GM23248 (cell line): Measurements from ENCODE around the gene MORC1. TPM values are rescaled to one million over a fixed set of nuclear protein-coding genes. Genes with fewer than 3 reads are reported as not detected.

Source experiments
- DNase-seq: peaks from one replicate; pipeline ENCODE4 v3.0.0-alpha.2; 2015
- H2AFZ ChIP-seq: fragments of 200-600 bp; sonication (generic); 2 replicates; pipeline ENCODE4 v1.6.1; 2016; ENCODE audit warnings: antibody characterized with exemption
- H3F3A ChIP-seq: fragments of 200-600 bp; sonication (generic); 2 replicates; pipeline ENCODE4 v1.6.1; 2016; ENCODE audit warnings: mild to moderate bottlenecking, antibody characterized with exemption, mixed run types; ENCODE audit not compliant: insufficient read depth
- H3K27ac ChIP-seq: fragments of 200-600 bp; sonication (generic); 2 replicates; pipeline ENCODE4 v1.5.1; 2016; ENCODE audit warnings: mild to moderate bottlenecking
- H3K27me3 ChIP-seq: fragments of 200-600 bp; sonication (generic); replicated peaks from 2 replicates; pipeline ENCODE4 v1.6.1; 2016; ENCODE audit warnings: mild to moderate bottlenecking; ENCODE audit not compliant: insufficient read depth
- H3K36me3 ChIP-seq: fragments of 200-600 bp; sonication (generic); 2 replicates; pipeline ENCODE4 v1.6.1; 2016; ENCODE audit warnings: low read depth, mild to moderate bottlenecking
- H3K4me1 ChIP-seq: fragments of 200-600 bp; sonication (generic); 2 replicates; pipeline ENCODE4 v1.6.1; 2016; ENCODE audit warnings: mild to moderate bottlenecking; ENCODE audit not compliant: insufficient read depth
- H3K4me2 ChIP-seq: fragments of 200-600 bp; sonication (generic); one replicate; pipeline ENCODE4 v1.6.1; 2016; ENCODE audit warnings: mild to moderate bottlenecking; ENCODE audit not compliant: unreplicated experiment
- H3K4me3 ChIP-seq: fragments of 200-600 bp; sonication (generic); 2 replicates; pipeline ENCODE4 v1.5.1; 2016; ENCODE audit warnings: mild to moderate bottlenecking
- H3K79me2 ChIP-seq: fragments of 200-600 bp; sonication (generic); 2 replicates; pipeline ENCODE4 v1.6.1; 2016; ENCODE audit warnings: mild to moderate bottlenecking; ENCODE audit not compliant: insufficient read depth
- H3K9ac ChIP-seq: fragments of 200-600 bp; sonication (generic); 2 replicates; pipeline ENCODE4 v1.6.1; 2016; ENCODE audit warnings: mild to moderate bottlenecking
- H3K9me2 ChIP-seq: fragments of 200-600 bp; sonication (generic); 2 replicates; pipeline ENCODE4 v1.6.1; 2016; ENCODE audit warnings: mixed run types, mild to moderate bottlenecking, moderate library complexity; ENCODE audit not compliant: insufficient read depth
- H3K9me3 ChIP-seq: fragments of 200-600 bp; sonication (generic); one replicate; pipeline ENCODE4 v1.6.1; 2017; ENCODE audit warnings: low read depth
- H4K20me1 ChIP-seq: fragments of 200-600 bp; sonication (generic); 2 replicates; pipeline ENCODE4 v1.6.0; 2016; ENCODE audit not compliant: insufficient read depth
- EZH2 ChIP-seq: fragments of 200-600 bp; sonication (generic); IDR thresholded peaks from 2 replicates; pipeline ENCODE4 v1.6.1; 2018; ENCODE audit warnings: antibody characterized with exemption, mild to moderate bottlenecking; ENCODE audit not compliant: insufficient read depth, poor library complexity, severe bottlenecking
- EZH2phosphoT487 ChIP-seq: fragments of 200-600 bp; sonication (generic); IDR thresholded peaks from 2 replicates; pipeline ENCODE4 v1.6.1; 2018; ENCODE audit warnings: antibody characterized with exemption, moderate library complexity, mild to moderate bottlenecking, low read depth; ENCODE audit not compliant: insufficient read depth
- WGBS, 2 experiments: methylation state at CpG; one replicate each; pipeline ENCODE4 v1.1.6; 2015 to 2017; ENCODE audit warnings: low lambda C conversion rate in 2 of 2, low coverage in 1 of 2; ENCODE audit errors: missing lambda C conversion rate in 2 of 2; 5-methylcytosine and 5-hydroxymethylcytosine counted together
- in situ Hi-C: fragments of 300-500 bp; cut with MboI; formaldehyde crosslinking; loops from 2 replicates; pipeline ENCODE4 v1.15.0; 2020
- polyA plus RNA-seq: library from polyadenylated mRNA; unstranded; fragments of >200 nt; fragmentation: Nextera tagmentation; extraction: Ambion mirVana; gene quantifications from 2 replicates; pipeline ENCODE4 v1.2.1, GENCODE V29; 2016
- total RNA-seq: library from RNA; depleted of rRNA; stranded (reverse); fragments of >200 nt; shearing (Covaris generic); gene quantifications from 2 replicates; pipeline ENCODE4 v1.2.3, GENCODE V29; 2014

MORC1 gene
- total and polyA plus RNA-seq, 2 experiments from 2014 or later = not detected

DNA sequence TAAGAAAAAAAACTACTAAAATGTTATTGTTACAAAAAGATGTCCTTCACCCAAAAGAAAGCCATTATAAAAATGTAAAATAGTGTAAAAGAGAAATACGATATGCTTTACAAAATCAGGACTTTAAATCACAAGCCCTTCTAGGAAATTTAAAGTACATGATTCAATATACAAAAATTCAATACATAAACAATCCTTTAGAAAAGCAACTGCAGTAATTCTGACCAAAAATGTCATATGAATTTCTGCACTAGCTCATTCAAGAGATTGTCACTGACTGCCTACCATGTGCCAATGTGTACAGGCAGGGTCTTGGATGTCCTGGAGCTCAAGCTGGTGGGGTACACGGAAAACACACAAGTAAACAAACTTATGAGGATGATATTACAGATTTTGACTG, 2.5 kb downstream of the MORC1 start:
- no peaks in the 10 kb centered on the region for H3K4me1 ChIP-seq
- no peak for DNase-seq
- no peak overlapping the region for H3K27ac ChIP-seq
- H3K9me2 ChIP-seq = no peaks in the 10 kb centered on the region
- H2AFZ ChIP-seq = no peak overlapping the region
- H3K79me2 ChIP-seq = no peaks in the 10 kb centered on the region
- no peak overlapping the region for H3K4me3 ChIP-seq
- 2 to 4% methylated on average over 2 of the region's 2 CpGs for WGBS, 2 experiments
- H3F3A ChIP-seq = no peaks in the 10 kb centered on the region
- no peaks in the 10 kb centered on the region for H3K27me3 ChIP-seq
- in situ Hi-C loops = no loop called here
- H3K4me2 ChIP-seq = no peak overlapping the region
- H3K36me3 ChIP-seq = no peaks in the 10 kb centered on the region
- no peak overlapping the region for H3K9ac ChIP-seq
- TF ChIP-seq EZH2phosphoT487 (no peak), EZH2 (no peak)
- H3K9me3 ChIP-seq = no peaks in the 10 kb centered on the region
- no peaks in the 10 kb centered on the region for H4K20me1 ChIP-seq

DNA sequence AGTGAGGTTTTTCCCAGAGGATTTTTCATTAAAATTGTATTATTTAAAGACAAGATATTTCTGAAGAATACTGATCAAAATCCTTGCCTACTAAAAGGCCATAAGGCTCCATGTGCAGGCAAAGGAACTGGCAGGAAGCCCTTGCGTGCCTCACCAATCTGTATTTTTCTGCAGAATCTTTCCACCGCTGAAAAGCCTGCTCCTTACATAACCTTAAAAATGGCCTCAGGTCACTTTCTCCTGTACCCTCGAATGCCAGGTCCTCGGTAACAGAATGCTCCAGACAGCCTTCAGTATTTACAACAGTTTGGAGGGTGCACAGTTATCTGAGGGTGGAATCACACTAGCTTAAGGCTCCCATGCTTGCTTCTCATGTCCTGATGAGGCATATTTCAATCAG, 3.2 kb downstream of the MORC1 start:
- no peaks in the 10 kb centered on the region for H3K9me3 ChIP-seq
- TF ChIP-seq EZH2 = no peak
- no peak for TF ChIP-seq EZH2phosphoT487
- DNase-seq = no peak
- H3K4me1 ChIP-seq = no peaks in the 10 kb centered on the region
- H3K4me3 ChIP-seq = no peak overlapping the region
- H3K4me2 ChIP-seq = no peak overlapping the region
- H3F3A ChIP-seq = no peaks in the 10 kb centered on the region
- in situ Hi-C loops = no loop called here
- no peak overlapping the region for H3K27ac ChIP-seq
- no peaks in the 10 kb centered on the region for H3K9me2 ChIP-seq
- no peaks in the 10 kb centered on the region for H4K20me1 ChIP-seq
- H3K9ac ChIP-seq = no peak overlapping the region
- no peaks in the 10 kb centered on the region for H3K27me3 ChIP-seq
- H3K79me2 ChIP-seq = no peaks in the 10 kb centered on the region
- H2AFZ ChIP-seq = no peak overlapping the region
- 20 to 22% methylated on average over 4 of the region's 4 CpGs for WGBS, 2 experiments
- no peaks in the 10 kb centered on the region for H3K36me3 ChIP-seq

DNA sequence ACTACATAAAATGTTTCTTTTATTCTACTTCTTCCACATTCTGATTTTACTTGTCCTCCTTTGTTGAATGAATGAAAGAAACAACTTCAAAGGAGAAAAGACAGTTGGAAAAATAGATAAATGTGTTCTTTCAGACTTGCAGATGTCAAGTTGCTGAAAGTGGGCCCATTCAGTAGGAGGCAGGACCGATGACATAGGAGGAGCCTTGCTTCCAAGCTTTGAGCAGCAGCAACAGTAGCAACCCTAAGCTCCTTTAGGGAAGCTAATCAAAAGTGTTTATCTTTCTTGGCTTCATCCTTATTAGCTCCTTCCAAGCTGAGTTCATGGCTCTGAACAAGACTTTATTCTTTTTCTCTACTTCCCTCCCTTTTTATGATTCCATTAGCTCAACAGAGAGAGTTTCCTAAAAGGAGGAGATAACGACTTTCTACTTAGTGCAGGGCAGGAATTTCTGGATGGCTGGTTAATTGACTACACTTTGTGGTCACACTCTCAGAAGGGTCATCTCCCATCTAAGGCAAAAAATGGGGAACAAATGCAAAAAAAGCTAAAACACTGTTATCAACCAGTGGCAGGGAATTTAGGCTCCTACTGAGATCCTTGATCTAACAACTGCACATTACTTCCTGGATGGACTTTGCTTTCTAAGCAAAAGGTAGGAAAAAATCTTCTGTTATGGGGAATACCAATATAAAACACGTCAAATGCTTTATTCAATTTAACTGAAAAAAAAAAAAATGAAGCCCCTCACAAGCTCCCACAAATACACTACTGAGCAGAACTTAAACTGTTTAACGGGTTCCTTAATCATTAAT, 4.8 kb downstream of the MORC1 start:
- Histone ChIP-seq H2AFZ (no peak overlapping the region), H3K4me2 (no peak overlapping the region), H3F3A (no peaks in the 10 kb centered on the region), H3K9me2 (no peaks in the 10 kb centered on the region), H3K36me3 (no peaks in the 10 kb centered on the region), H3K9me3 (no peaks in the 10 kb centered on the region), H3K27me3 (no peaks in the 10 kb centered on the region), H3K79me2 (no peaks in the 10 kb centered on the region), H3K27ac (no peak overlapping the region), H3K4me1 (no peaks in the 10 kb centered on the region), H3K4me3 (no peak overlapping the region), H3K9ac (no peak overlapping the region), H4K20me1 (no peaks in the 10 kb centered on the region)
- TF ChIP-seq EZH2phosphoT487 (no peak), EZH2 (no peak)
- in situ Hi-C loops = no loop called here
- WGBS, 2 experiments = 13% methylated on average over 4 of the region's 4 CpGs
- no peak for DNase-seq

DNA sequence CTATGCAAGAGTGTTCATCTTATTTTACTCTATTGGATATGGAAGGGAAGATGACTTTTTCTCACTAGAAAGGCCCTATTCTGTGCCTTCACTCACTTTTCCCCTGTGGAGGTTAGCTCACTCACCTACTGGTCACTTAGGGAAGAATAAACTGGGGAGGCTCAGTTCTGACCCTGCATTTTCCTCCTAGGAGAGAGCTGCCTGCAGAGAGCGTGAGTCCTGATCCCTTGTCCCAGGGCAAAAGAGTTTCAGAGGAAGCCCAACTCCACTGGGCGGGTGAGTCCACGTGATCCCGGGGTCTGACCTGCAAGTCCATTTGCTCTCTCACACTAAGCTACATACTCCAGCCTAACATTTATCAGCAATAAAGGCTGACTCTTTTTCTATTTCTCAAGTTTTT, 8.4 kb downstream of the MORC1 start:
- Histone ChIP-seq H4K20me1 (no peaks in the 10 kb centered on the region), H3K4me3 (no peak overlapping the region), H3F3A (no peaks in the 10 kb centered on the region), H3K79me2 (no peaks in the 10 kb centered on the region), H3K4me1 (no peaks in the 10 kb centered on the region), H3K9me2 (no peaks in the 10 kb centered on the region), H3K27me3 (no peaks in the 10 kb centered on the region), H3K27ac (no peak overlapping the region), H3K4me2 (no peak overlapping the region), H3K36me3 (no peaks in the 10 kb centered on the region), H3K9ac (no peak overlapping the region), H3K9me3 (no peaks in the 10 kb centered on the region), H2AFZ (no peak overlapping the region)
- DNase-seq = no peak
- WGBS, 2 experiments = 44 to 52% methylated on average over 4 of the region's 4 CpGs
- in situ Hi-C loops = no loop called here
- TF ChIP-seq EZH2 (no peak), EZH2phosphoT487 (no peak)
